Measurements from ENCODE around the gene SLC44A1. TPM values are rescaled to one million over a fixed set of nuclear protein-coding genes. Genes with fewer than 3 reads are reported as not detected.

The SLC44A1 gene
- polyA plus RNA-seq, 1 of the 3 experiments (the other 2 are of a cell fraction), result 4.5 TPM

- Histone ChIP-seq H3K27ac (ENCODE audit: low read depth in 2 of 2, low read length in 1 of 2) (no peak overlapping the region), H3K27me3 (ENCODE audit: insufficient read depth) (no peaks in the 10 kb centered on the region), H3K4me3 (ENCODE audit: low read depth in 2 of 2, low read length in 1 of 2) (no peak overlapping the region), H4K20me1 (ENCODE audit: insufficient read depth) (no peaks in the 10 kb centered on the region), H2AFZ (ENCODE audit: low read depth) (no peak overlapping the region), H3F3A (replicated peaks; ENCODE audit: insufficient read depth) (peaks cover 3% of the 10 kb centered on the region), H3K79me2 (ENCODE audit: insufficient read depth) (peaks cover 40% of the 10 kb centered on the region; the same call in 1 of the 2 replicates), H3K9ac (no peak overlapping the region), H3K9me3 (no peaks in the 10 kb centered on the region), H3K9me2 (no peaks in the 10 kb centered on the region), H3K36me3 (replicated peaks in 1 of 2; ENCODE audit: control insufficient read depth in 1 of 2, insufficient read depth in 2 of 2, low read length in 1 of 2) (peaks cover 17 to 32% of the 10 kb centered on the region in 2 experiments), H3K4me1 (ENCODE audit: control insufficient read depth in 1 of 2, insufficient read depth in 2 of 2, low read depth in 1 of 2, low read length in 1 of 2) (no peaks in the 10 kb centered on the region; a peak in 1 of 4 replicates), H3K4me2 (no peak overlapping the region)
- ChIA-PET POLR2A (no interaction called here), CTCF (no interaction called here)
- 98% methylated on average over 2 of the region's 2 CpGs for WGBS (ENCODE audit: low lambda C conversion rate)
- no peak for DNase-seq
- TF ChIP-seq SMC3 (IDR thresholded peaks at IDR 0.05; ENCODE audit: low read depth, low read length) (no peak), FOXJ3 (CRISPR knock-in tag; IDR thresholded peaks at IDR 0.05) (no peak), YY1 (IDR thresholded peaks at IDR 0.05; ENCODE audit: low read depth) (no peak), ZBTB33 (IDR thresholded peaks at IDR 0.05; ENCODE audit: borderline replicate concordance, low read depth) (no peak)
- TF ChIP-seq, protein P1, sequence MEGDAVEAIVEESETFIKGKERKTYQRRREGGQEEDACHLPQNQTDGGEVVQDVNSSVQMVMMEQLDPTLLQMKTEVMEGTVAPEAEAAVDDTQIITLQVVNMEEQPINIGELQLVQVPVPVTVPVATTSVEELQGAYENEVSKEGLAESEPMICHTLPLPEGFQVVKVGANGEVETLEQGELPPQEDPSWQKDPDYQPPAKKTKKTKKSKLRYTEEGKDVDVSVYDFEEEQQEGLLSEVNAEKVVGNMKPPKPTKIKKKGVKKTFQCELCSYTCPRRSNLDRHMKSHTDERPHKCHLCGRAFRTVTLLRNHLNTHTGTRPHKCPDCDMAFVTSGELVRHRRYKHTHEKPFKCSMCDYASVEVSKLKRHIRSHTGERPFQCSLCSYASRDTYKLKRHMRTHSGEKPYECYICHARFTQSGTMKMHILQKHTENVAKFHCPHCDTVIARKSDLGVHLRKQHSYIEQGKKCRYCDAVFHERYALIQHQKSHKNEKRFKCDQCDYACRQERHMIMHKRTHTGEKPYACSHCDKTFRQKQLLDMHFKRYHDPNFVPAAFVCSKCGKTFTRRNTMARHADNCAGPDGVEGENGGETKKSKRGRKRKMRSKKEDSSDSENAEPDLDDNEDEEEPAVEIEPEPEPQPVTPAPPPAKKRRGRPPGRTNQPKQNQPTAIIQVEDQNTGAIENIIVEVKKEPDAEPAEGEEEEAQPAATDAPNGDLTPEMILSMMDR (IDR thresholded peaks at IDR 0.05), result no peak
These were observed 239.8 kb downstream of the SLC44A1 start for GRCh38 chr9:105484226-105484625.

DNA sequence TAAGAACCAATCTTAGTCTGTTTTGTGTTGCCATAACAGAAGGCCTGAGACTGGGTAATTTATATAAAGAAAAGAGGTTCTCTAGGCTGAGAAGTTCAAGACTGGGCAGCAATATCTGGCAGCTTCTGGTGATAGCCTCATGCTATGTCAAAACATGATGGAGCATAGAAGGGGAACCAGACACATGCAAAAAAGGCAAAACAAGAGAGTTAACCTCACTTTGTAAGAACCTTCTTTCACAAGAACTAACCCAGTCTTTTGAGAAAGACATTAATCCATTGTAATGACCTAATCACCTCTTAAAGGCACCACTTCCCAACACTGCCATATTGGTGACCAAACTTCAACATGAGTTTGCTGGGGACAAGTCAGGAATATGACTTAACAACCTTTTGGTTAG lies 240.7 kb downstream of the SLC44A1 start:
- ChIA-PET CTCF (no interaction called here), POLR2A (no interaction called here)
- H3K4me3 ChIP-seq (ENCODE audit: low read depth in 2 of 2, low read length in 1 of 2), result no peak overlapping the region
- H3F3A ChIP-seq (replicated peaks; ENCODE audit: insufficient read depth), result peaks cover 3% of the 10 kb centered on the region
- H3K4me1 ChIP-seq (ENCODE audit: control insufficient read depth in 1 of 2, insufficient read depth in 2 of 2, low read depth in 1 of 2, low read length in 1 of 2), result no peaks in the 10 kb centered on the region
- H3K9ac ChIP-seq, result no peak overlapping the region
- H4K20me1 ChIP-seq (ENCODE audit: insufficient read depth), result no peaks in the 10 kb centered on the region
- no peaks in the 10 kb centered on the region for H3K27me3 ChIP-seq (ENCODE audit: insufficient read depth)
- DNase-seq, result no peak
- no peak overlapping the region for H3K4me2 ChIP-seq
- H3K9me3 ChIP-seq, result no peaks in the 10 kb centered on the region
- H3K27ac ChIP-seq (ENCODE audit: low read depth in 2 of 2, low read length in 1 of 2), result no peak overlapping the region
- peaks cover 47% of the 10 kb centered on the region; the same call in 1 of the 2 replicates for H3K79me2 ChIP-seq (ENCODE audit: insufficient read depth)
- H3K36me3 ChIP-seq (replicated peaks in 1 of 2; ENCODE audit: control insufficient read depth in 1 of 2, insufficient read depth in 2 of 2, low read length in 1 of 2), result peaks cover 14 to 27% of the 10 kb centered on the region in 2 experiments
- H2AFZ ChIP-seq (ENCODE audit: low read depth), result no peak overlapping the region
- H3K9me2 ChIP-seq, result no peaks in the 10 kb centered on the region
- TF ChIP-seq RXRA (IDR thresholded peaks at IDR 0.05; ENCODE audit: borderline replicate concordance, low read depth) (no peak), JUND (IDR thresholded peaks at IDR 0.05) (no peak), EP300 (IDR thresholded peaks at IDR 0.05; ENCODE audit: borderline replicate concordance in 1 of 2, low read depth in 1 of 2, low read length in 1 of 2) (no peak), RCOR1 (IDR thresholded peaks at IDR 0.05; ENCODE audit: low read length) (no peak), USF2 (IDR thresholded peaks at IDR 0.05; ENCODE audit: borderline replicate concordance, low read depth, low read length) (no peak), ZBTB33 (IDR thresholded peaks at IDR 0.05; ENCODE audit: borderline replicate concordance, low read depth) (no peak), TEAD4 (IDR thresholded peaks at IDR 0.05; ENCODE audit: borderline replicate concordance, insufficient read depth) (no peak), USF1 (IDR thresholded peaks at IDR 0.05; ENCODE audit: borderline replicate concordance, low read depth) (no peak), NFIC (IDR thresholded peaks at IDR 0.05; ENCODE audit: borderline replicate concordance) (no peak), RAD21 (IDR thresholded peaks at IDR 0.05; ENCODE audit: low read length) (no peak), MAX (IDR thresholded peaks at IDR 0.05; ENCODE audit: low read depth) (no peak), GATA2 (CRISPR knock-in tag; IDR thresholded peaks at IDR 0.05) (no peak)
